OCI-LY3 (cell line): Measurements from ENCODE around the gene UFSP2.

ENCODE experiments used
- CTCF ChIP-seq: fragments of 200-600, 300-600 bp; sonication (generic); IDR thresholded peaks from 2 replicates; pipeline ENCODE4 v1.5.1; 2014; ENCODE audit warnings: antibody characterized with exemption, low read length, low read depth
- EZH2phosphoT487 ChIP-seq: fragments of 200-600 bp; shearing (Covaris generic); IDR thresholded peaks from 2 replicates; pipeline ENCODE4 v1.6.1; 2018; ENCODE audit warnings: antibody characterized with exemption, mixed run types, low read depth

GRCh38 chr4:185461565-185461964 is 35.8 kb upstream of the UFSP2 start:
- TF ChIP-seq CTCF: no peak
- no peak for TF ChIP-seq EZH2phosphoT487
